ENCODE results near the gene TSPAN33.
"Not testable (repeated sequence)": the region's sequence is repeated elsewhere in the genome, so short reads cannot be mapped to it uniquely, and the experiment has no call there.

TSPAN33 gene

DNA sequence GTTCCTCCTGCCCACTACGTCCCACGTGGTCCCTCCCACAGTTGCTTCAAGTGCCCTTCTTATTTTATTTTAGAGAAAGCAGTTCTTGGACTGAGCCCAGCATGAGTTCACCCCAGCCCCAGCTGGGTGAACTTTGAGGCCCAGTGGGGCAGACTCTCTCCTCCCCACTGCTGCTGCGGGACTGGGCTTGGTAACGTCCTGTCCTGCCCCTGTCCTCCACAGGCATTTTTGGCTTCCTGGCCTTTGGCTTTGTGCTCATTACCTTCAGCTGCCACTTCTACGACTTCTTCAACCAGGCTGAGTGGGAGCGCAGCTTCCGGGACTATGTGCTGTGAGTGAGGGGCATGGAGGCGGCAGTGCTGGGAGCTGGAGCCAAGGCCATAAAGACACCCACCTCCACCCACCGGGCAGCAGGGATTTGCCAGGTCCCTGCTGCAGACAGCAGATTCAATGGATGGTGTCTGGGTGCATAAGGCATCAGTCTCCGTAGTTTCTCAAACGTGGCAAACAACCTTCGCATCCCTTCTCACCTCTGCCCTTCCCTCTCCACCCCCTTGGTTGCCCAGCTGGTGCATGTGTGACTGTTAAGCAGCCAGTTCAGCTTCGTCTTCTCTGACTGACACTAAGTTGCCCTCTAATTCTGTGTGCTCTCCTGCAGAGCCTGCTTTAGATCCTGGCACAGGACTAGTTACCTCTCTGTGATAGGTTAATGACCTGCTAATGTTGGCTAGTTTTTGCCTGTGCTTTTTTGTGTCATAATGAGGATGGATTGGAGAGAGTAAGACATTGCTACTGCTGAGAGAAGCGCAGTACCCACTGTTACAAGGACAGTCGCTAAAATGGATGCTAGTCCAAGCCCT lies 64.8 kb downstream of the TSPAN33 start:
- DNase-seq: no peak

DNA sequence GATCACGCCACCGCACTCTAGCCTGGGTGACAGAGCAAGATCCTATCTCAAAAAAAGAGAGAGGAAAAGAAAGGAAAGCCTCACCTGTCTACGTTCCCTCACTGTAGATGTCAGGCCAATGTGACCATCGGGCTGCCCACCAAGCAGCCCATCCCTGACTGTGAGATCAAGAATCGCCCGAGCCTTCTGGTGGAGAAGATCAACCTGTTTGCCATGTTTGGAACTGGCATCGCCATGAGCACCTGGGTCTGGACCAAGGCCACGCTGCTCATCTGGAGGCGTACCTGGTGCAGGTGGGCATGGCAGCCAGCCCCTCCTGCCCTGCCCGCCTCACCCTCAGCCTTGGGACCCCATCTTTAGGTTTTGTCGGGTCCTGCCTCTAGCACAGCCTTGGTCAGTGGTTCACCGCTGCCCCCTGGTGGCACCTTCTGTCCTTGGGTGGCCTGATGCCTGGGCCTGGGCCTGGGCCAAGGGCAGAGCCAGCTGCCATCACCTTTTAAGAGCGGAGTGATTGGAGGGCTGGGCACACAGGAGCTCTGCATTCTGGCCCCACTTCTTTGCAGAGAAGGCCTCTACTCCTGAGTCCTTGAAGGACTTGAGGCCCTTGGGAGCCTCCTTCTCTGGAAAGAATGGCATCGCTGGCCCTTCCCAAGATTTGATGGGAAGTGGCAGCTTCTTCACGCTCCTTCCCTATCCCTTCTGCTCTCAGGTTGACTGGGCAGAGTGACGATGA lies 65.9 kb downstream of the TSPAN33 start:
- DNase-seq: peak in 1 of 2 experiments; percentile 78

DNA sequence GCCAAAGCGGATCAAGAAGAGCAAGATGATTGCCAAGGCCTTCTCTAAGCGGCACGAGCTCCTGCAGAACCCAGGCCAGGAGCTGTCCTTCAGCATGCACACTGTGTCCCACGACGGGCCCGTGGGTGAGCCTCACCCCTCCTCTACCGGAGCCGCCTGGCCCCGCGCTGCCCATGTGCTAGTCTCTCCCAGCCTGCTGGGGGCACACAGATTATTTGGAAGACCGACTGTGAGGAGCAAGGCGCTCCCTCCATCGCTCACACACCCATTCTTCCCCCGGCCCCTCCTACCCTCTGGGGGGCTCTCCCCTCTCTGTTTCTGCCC lies 66.4 kb downstream of the TSPAN33 start:
- no peak for DNase-seq

DNA sequence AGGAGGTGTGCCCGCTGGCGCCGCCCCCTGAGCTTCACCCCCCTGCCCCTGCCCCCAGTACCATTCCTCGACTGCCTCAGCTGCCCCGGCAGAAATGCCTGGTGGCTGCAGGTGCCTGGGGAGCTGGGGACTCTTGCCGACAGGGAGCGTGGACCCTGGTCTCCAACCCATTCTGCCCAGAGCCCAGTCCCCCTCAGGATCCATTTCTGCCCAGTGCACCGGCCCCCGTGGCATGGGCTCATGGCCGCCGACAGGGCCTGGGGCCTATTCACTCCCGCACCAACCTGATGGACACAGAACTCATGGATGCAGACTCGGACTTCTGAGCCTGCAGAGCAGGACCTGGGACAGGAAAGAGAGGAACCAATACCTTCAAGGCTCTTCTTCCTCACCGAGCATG lies 67.6 kb downstream of the TSPAN33 start:
- DNase-seq: no peak

DNA sequence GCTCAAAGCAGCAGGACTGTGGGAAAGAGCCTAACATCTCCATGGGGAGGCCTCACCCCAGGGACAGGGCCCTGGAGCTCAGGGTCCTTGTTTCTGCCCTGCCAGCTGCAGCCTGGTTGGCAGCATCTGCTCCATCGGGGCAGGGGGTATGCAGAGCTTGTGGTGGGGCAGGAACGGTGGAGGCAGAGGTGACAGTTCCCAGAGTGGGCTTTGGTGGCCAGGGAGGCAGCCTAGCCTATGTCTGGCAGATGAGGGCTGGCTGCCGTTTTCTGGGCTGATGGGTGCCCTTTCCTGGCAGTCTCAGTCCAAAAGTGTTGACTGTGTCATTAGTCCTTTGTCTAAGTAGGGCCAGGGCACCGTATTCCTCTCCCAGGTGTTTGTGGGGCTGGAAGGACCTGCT lies 68.1 kb downstream of the TSPAN33 start:
- DNase-seq: no peak

DNA sequence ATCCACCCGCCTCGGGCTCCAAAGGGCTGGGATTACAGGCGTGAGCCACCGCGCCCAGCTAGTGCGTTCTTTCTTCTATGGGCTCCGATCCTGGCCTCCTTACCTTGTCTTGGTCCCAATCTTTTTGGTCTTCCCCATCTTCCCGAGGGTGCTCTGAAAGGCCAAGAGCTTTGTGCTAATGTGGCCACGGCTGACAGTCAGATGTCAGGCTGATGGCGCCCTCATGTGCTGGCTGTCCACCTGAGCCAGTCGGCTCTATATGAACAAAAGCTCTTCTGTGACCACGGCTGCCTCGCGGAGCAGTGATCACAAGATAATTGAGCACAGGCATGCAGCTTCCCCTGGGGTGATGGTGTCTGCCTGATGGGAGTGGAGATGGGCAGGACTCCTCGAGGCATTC lies 69.3 kb downstream of the TSPAN33 start:
- DNase-seq: peak; percentile 69 to 86

DNA sequence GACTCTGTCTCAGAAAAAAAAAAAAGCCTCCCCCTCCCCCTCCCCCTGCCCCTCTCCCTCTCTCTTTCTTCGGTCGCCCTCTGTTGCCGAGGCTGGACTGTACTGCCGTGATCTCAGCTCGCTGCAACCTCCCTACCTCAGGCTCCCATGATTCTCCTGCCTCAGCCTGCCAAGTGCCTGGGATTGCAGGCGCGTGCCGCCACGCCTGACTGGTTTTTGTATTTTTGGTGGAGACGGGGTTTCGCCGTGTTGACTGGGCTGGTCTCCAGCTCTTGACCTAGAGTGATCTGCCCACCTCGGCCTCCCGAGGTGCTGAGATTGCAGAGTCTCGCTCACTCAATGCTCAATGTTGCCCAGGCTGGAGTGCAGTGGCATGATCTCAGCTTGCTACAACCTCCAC lies 71.2 kb downstream of the TSPAN33 start:
- not testable (repeated sequence) for DNase-seq

DNA sequence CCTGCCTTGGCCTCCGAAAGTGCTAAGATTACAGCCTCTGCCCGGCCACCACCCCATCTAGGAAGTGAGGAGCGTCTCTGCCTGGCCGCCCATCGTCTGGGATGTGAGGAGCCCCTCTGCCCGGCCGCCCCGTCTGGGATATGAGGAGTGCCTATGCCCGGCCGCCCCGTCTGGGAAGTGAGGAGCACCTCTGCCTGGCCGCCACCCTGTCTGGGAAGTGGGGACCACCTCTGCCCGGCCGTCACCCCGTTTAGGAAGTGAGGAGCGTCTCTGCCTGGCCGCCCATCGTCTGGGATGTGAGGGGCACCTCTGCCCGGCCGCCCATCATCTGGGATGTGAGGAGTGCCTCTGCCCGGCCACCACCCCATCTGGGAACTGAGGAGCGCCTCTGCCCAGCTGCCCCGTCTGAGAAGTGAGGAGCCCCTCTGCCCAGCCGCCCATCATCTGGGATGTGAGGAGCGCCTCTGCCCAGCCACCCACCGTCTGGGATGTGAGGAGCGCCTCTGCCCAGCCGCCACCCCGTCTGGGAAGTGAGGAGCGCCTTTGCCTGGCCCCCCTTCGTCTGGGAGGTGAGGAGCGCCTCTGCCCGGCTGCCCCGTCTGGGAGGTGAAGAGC lies 71.7 kb downstream of the TSPAN33 start:
- not testable (repeated sequence) for DNase-seq

DNA sequence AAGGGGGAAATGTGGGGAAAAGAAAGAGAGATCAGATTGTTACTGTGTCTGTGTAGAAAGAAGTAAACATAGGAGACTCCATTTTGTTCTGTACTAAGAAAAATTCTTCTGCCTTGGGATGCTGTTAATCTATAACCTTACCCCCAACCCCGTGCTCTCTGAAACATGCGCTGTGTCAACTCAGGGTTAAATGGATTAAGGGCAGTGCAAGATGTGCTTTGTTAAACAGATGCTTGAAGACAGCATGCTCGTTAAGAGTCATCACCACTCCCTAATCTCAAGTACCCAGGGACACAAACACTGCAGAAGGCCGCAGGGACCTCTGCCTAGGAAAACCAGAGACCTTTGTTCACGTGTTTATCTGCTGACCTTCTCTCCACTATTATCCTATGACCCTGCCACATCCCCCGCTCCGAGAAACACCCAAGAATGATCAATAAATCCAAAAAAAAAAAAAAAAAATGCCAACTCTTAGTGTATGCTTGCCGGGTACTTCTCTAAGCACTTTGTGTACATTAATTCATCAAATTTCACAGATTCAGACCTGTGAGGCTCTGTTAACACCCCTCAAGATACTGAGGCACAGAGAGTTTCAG lies 72.4 kb downstream of the TSPAN33 start:
- not testable (repeated sequence) for DNase-seq

DNA sequence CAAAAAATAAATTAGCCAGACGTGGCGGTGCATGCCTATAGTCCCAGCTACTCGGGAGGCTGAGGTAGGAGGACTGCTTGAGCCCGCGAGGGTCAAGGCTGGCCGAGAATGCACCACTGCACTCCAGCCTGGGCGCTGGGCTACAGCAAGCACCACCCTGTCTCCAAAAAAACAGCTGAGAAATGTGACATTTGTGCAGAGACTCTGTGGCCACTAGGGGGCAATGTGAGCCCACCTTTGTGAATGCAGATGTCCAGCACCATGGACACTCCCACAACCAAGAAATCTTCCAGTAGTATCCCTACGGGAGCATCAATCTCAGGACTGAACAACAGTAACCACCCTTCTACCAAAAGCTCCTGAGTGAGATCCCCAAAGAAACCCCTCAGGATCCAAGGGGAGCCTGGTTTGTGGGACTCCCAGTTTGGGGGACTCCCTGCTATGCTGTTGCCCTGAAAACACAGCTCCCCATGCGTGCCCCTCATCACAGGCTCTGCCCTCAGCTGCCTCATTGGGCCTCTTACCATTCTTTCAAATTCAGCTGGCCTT lies 74.1 kb downstream of the TSPAN33 start:
- DNase-seq: peak; percentile 86 to 94

DNA sequence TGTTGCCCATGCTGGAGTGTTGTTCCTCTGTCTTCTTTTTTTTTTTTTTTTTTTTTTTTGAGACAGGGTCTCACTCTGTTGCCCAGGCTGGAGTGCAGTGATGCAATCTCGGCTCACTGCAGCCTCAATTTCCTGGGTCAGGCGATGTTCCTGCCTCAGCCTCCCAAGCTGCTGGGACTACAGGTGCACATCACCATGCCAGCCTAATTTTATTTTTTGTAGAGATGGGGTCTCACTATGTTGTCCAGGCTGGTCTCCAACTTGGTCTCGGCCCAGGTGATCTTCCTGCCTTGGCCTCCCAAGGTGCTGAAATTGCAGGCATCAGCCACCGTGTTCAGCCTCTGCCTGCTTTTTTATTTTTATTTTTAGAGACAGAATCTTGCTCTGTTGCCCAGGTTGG lies 74.7 kb downstream of the TSPAN33 start:
- DNase-seq: not testable (repeated sequence)
